ENCODE measurements around the gene ZCCHC17.
A peak's percentile ranks its signal among the peaks of the same experiment; 100 is the strongest.

The ZCCHC17 gene

GRCh38 chr1:31396633-31397351, 100.0 kb downstream of the ZCCHC17 start:
- no peak for DNase-seq

- no peak for DNase-seq
Observed at GRCh38 chr1:31397360-31398095, 100.7 kb downstream of the ZCCHC17 start.

GRCh38 chr1:31398246-31398645, 101.4 kb downstream of the ZCCHC17 start:
- no peak for DNase-seq

- no peak for DNase-seq
Observed at GRCh38 chr1:31399976-31400375, 103.1 kb downstream of the ZCCHC17 start.

- no peak for DNase-seq
Observed at GRCh38 chr1:31400393-31400792, 103.6 kb downstream of the ZCCHC17 start.

GRCh38 chr1:31401241-31401640, 104.4 kb downstream of the ZCCHC17 start:
- no peak for DNase-seq

GRCh38 chr1:31405578-31406245, 108.9 kb downstream of the ZCCHC17 start:
- DNase-seq: no peak

GRCh38 chr1:31407029-31407626, 110.3 kb downstream of the ZCCHC17 start:
- no peak for DNase-seq

GRCh38 chr1:31408788-31409318, 112.0 kb downstream of the ZCCHC17 start:
- DNase-seq: no peak

- peak; percentile 73 for DNase-seq
Observed at GRCh38 chr1:31409946-31410858, 113.4 kb downstream of the ZCCHC17 start.

GRCh38 chr1:31410871-31411270, 114.0 kb downstream of the ZCCHC17 start:
- no peak for DNase-seq

GRCh38 chr1:31412205-31412604, 115.4 kb downstream of the ZCCHC17 start:
- no peak for DNase-seq

- no peak for DNase-seq
Observed at GRCh38 chr1:31412732-31413404, 116.0 kb downstream of the ZCCHC17 start, which contains the start of gene SERINC2. TSS of gene SERINC2 (plus strand) at chr1:31413213. CDS start at chr1:31413266, 53 bp downstream.

GRCh38 chr1:31413405-31414001, 116.7 kb downstream of the ZCCHC17 start:
- DNase-seq: peak; percentile 54
